Measurements from ENCODE around the gene KAZN. TPM values are rescaled to one million over a fixed set of nuclear protein-coding genes. Genes with fewer than 3 reads are reported as not detected.
A peak's percentile ranks its signal among the peaks of the same experiment; 100 is the strongest.

The KAZN gene
- total and polyA plus RNA-seq, 11 donors = 0.65 to 6.5 (median 2.3) TPM

- ATAC-seq (no peak), DNase-seq (peak in 1 of 5 donors; percentile 11)
- WGBS, 4 donors = 84 to 92% (median 90%) methylated on average over 9 of the region's 9 CpGs
- H3K36me3 ChIP-seq = no peaks in the 10 kb centered on the region
- intact Hi-C loops (cut with DNase I) = loop anchor here in 2 of 10 donors (5.0 kb wide), 2 partner anchors 1135 to 1140 kb away; no protein-coding TSS in a partner anchor
- no peaks in the 10 kb centered on the region for H3K4me1 ChIP-seq
- H3K4me3 ChIP-seq = no peak overlapping the region
- no peak overlapping the region for H3K27ac ChIP-seq
- H3K9me3 ChIP-seq = peaks cover 0 to 16% (median 0%) of the 10 kb centered on the region in 12 donors
- peaks cover 0 to 36% (median 9%) of the 10 kb centered on the region in 9 donors for H3K27me3 ChIP-seq
- no peak for TF ChIP-seq POLR2A (IDR thresholded peaks at IDR 0.05)
- no peak for TF ChIP-seq CTCF (IDR thresholded peaks at IDR 0.05)
These were observed 504.2 kb downstream of the KAZN start for GRCh38 chr1:15102646-15103045.

- DNase-seq (peak in 1 of 5 donors; percentile 13), ATAC-seq (no peak)
- TF ChIP-seq CTCF (IDR thresholded peaks at IDR 0.05) = no peak
- TF ChIP-seq POLR2A (IDR thresholded peaks at IDR 0.05) = no peak
- Histone ChIP-seq H3K4me3 (no peak overlapping the region), H3K27ac (no peak overlapping the region), H3K36me3 (no peaks in the 10 kb centered on the region), H3K27me3 (peaks cover 0 to 36% (median 9%) of the 10 kb centered on the region in 9 donors), H3K9me3 (peaks cover 0 to 16% (median 0%) of the 10 kb centered on the region in 12 donors), H3K4me1 (no peaks in the 10 kb centered on the region)
- WGBS, 4 donors = 88 to 97% (median 95%) methylated on average over 14 to 17 of the region's 17 CpGs
- intact Hi-C loops (cut with DNase I) = loop anchor here in 2 of 10 donors (5.0 kb wide), 2 partner anchors 1136 to 1141 kb away; no protein-coding TSS in a partner anchor
These were observed 504.7 kb downstream of the KAZN start for GRCh38 chr1:15103211-15103610.

- H3K27ac ChIP-seq = no peak overlapping the region
- no peak overlapping the region for H3K4me3 ChIP-seq
- ATAC-seq = no peak
- WGBS, 4 donors = 87 to 90% (median 89%) methylated on average over 6 to 10 of the region's 10 CpGs
- H3K9me3 ChIP-seq = peaks cover 0 to 16% (median 0%) of the 10 kb centered on the region in 12 donors
- peak in 1 of 5 donors; percentile 9 for DNase-seq
- no peaks in the 10 kb centered on the region for H3K4me1 ChIP-seq
- peaks cover 0 to 36% (median 9%) of the 10 kb centered on the region in 9 donors for H3K27me3 ChIP-seq
- TF ChIP-seq CTCF (IDR thresholded peaks at IDR 0.05) = no peak
- intact Hi-C loops (cut with DNase I) = loop anchor here in 2 of 10 donors (5.0 kb wide), 2 partner anchors 1137 to 1142 kb away; no protein-coding TSS in a partner anchor
- no peaks in the 10 kb centered on the region for H3K36me3 ChIP-seq
These were observed 505.4 kb downstream of the KAZN start for GRCh38 chr1:15103906-15104305.

GRCh38 chr1:15104768-15105167, 506.3 kb downstream of the KAZN start:
- peaks cover 0 to 16% (median 0%) of the 10 kb centered on the region in 12 donors for H3K9me3 ChIP-seq
- ATAC-seq (no peak), DNase-seq (no peak)
- no peak overlapping the region for H3K4me3 ChIP-seq
- no peak overlapping the region for H3K27ac ChIP-seq
- TF ChIP-seq CTCF (IDR thresholded peaks at IDR 0.05) (no peak), POLR2A (IDR thresholded peaks at IDR 0.05) (no peak)
- intact Hi-C loops (cut with DNase I) = loop anchor here in 2 of 10 donors (5.0 kb wide), 2 partner anchors 1137 to 1142 kb away; no protein-coding TSS in a partner anchor
- no peaks in the 10 kb centered on the region for H3K36me3 ChIP-seq
- H3K4me1 ChIP-seq = no peaks in the 10 kb centered on the region
- peaks cover 0 to 33% (median 9%) of the 10 kb centered on the region in 9 donors for H3K27me3 ChIP-seq
